HEK293 (cell line): ENCODE results near the gene HPD.

Experiments
- BCL6B ChIP-seq: fragments of 450-650 bp; formaldehyde crosslinking; IDR thresholded peaks from 2 replicates; pipeline ENCODE4 v1.5.1; 2017; ENCODE audit warnings: missing biosample characterization, missing genetic modification characterization
- GFI1B ChIP-seq: fragments of 450-650 bp; formaldehyde crosslinking; IDR thresholded peaks from 2 replicates; pipeline ENCODE4 v1.5.1; 2016; ENCODE audit warnings: missing biosample characterization, missing genetic modification characterization
- MEIS1 ChIP-seq: sonication (generic); formaldehyde crosslinking; IDR thresholded peaks from 2 replicates; pipeline ENCODE4 v1.8.1; 2022; ENCODE audit warnings: missing genetic modification reagents, mild to moderate bottlenecking, borderline replicate concordance
- PRDM10 ChIP-seq: fragments of 450-650 bp; formaldehyde crosslinking; IDR thresholded peaks from 2 replicates; pipeline ENCODE4 v1.5.1; 2016; ENCODE audit warnings: missing biosample characterization, missing genetic modification characterization
- ZBTB11 ChIP-seq: fragments of 450-650 bp; formaldehyde crosslinking; conservative IDR thresholded peaks from 2 replicates; pipeline ENCODE4 v1.5.1; 2016; ENCODE audit warnings: low read depth, missing biosample characterization, missing genetic modification characterization
- ZBTB26 ChIP-seq: fragments of 450-650 bp; formaldehyde crosslinking; optimal IDR thresholded peaks from 2 replicates; pipeline ENCODE3; 2016; ENCODE audit warnings: missing biosample characterization, mild to moderate bottlenecking, missing genetic modification characterization
- ZBTB44 ChIP-seq: fragments of 450-650 bp; IDR thresholded peaks from 2 replicates; pipeline ENCODE4 v1.5.1; 2018; ENCODE audit warnings: missing biosample characterization, mild to moderate bottlenecking, missing genetic modification characterization
- ZBTB8A ChIP-seq: fragments of 450-650 bp; formaldehyde crosslinking; IDR thresholded peaks from 2 replicates; pipeline ENCODE4 v1.5.1; 2016; ENCODE audit warnings: missing biosample characterization, missing genetic modification characterization
- ZEB2 ChIP-seq: fragments of 450-650 bp; formaldehyde crosslinking; IDR thresholded peaks from 2 replicates; pipeline ENCODE4 v1.5.1; 2016; ENCODE audit warnings: missing biosample characterization, missing genetic modification characterization
- ZIC2 ChIP-seq: fragments of 450-650 bp; formaldehyde crosslinking; IDR thresholded peaks from 2 replicates; pipeline ENCODE4 v1.5.1; 2016; ENCODE audit warnings: missing biosample characterization, missing genetic modification characterization
- ZNF10 ChIP-seq: fragments of 450-650 bp; formaldehyde crosslinking; IDR thresholded peaks from 2 replicates; pipeline ENCODE4 v1.5.1; 2017; ENCODE audit warnings: missing biosample characterization, missing genetic modification characterization
- ZNF19 ChIP-seq: fragments of 450-650 bp; formaldehyde crosslinking; IDR thresholded peaks from 2 replicates; pipeline ENCODE4; 2016; ENCODE audit warnings: missing biosample characterization, missing genetic modification characterization, low read depth
- ZNF202 ChIP-seq: fragments of 450-650 bp; formaldehyde crosslinking; IDR thresholded peaks from 2 replicates; pipeline ENCODE4 v1.5.1; 2016; ENCODE audit warnings: missing biosample characterization, missing genetic modification characterization, borderline replicate concordance
- ZNF211 ChIP-seq: fragments of 450-650 bp; formaldehyde crosslinking; IDR thresholded peaks from 2 replicates; pipeline ENCODE4 v1.5.1; 2016; ENCODE audit warnings: low read depth, missing biosample characterization, missing genetic modification characterization
- ZNF214 ChIP-seq: fragments of 450-650 bp; formaldehyde crosslinking; IDR thresholded peaks from 2 replicates; pipeline ENCODE4 v1.5.1; 2017; ENCODE audit warnings: missing biosample characterization, mild to moderate bottlenecking, missing genetic modification characterization, borderline replicate concordance
- ZNF280C ChIP-seq: fragments of 450-650 bp; formaldehyde crosslinking; IDR thresholded peaks from 2 replicates; pipeline ENCODE4 v1.5.1; 2016; ENCODE audit warnings: missing biosample characterization, missing genetic modification characterization
- ZNF311 ChIP-seq: fragments of 450-650 bp; formaldehyde crosslinking; IDR thresholded peaks from 2 replicates; pipeline ENCODE4 v1.5.1; 2017; ENCODE audit warnings: missing biosample characterization, missing genetic modification characterization, borderline replicate concordance
- ZNF324 ChIP-seq: fragments of 450-650 bp; formaldehyde crosslinking; IDR thresholded peaks from 2 replicates; pipeline ENCODE4 v1.5.1; 2016; ENCODE audit warnings: missing biosample characterization, missing genetic modification characterization
- ZNF404 ChIP-seq: fragments of 450-650 bp; formaldehyde crosslinking; IDR thresholded peaks from 2 replicates; pipeline ENCODE4 v1.5.1; 2017; ENCODE audit warnings: missing biosample characterization, missing genetic modification characterization
- ZNF768 ChIP-seq: fragments of 450-650 bp; formaldehyde crosslinking; IDR thresholded peaks from 2 replicates; pipeline ENCODE4 v1.5.1; 2018; ENCODE audit warnings: missing biosample characterization, mild to moderate bottlenecking, missing genetic modification characterization
- ZNF830 ChIP-seq: fragments of 450-650 bp; IDR thresholded peaks from 2 replicates; pipeline ENCODE4 v1.5.0; 2018; ENCODE audit warnings: missing biosample characterization, missing genetic modification characterization, low read depth, mild to moderate bottlenecking, moderate library complexity
- ZSCAN4 ChIP-seq: fragments of 450-650 bp; formaldehyde crosslinking; IDR thresholded peaks from 2 replicates; pipeline ENCODE4 v1.5.1; 2017; ENCODE audit warnings: missing biosample characterization, missing genetic modification characterization

The HPD gene

GRCh38 chr12:121800694-121801594, 57.7 kb downstream of the HPD start (continued):
- TF ChIP-seq ZSCAN4 (tag by site-specific recombination), result no peak
- TF ChIP-seq ZIC2, result no peak
- TF ChIP-seq ZBTB26 (tag by site-specific recombination), result peak; percentile 81
- no peak for TF ChIP-seq PRDM10
- no peak for TF ChIP-seq ZNF214 (tag by site-specific recombination)
- TF ChIP-seq ZBTB44, result no peak
- TF ChIP-seq ZNF19 (tag by site-specific recombination), result no peak
- TF ChIP-seq ZBTB11 (tag by site-specific recombination), result no peak
- TF ChIP-seq ZBTB8A, result peak; percentile 93
- TF ChIP-seq ZNF10 (tag by site-specific recombination), result no peak; the same call in 1 of the 2 replicates
- TF ChIP-seq ZNF211 (tag by site-specific recombination), result no peak
- no peak for TF ChIP-seq ZNF280C (tag by site-specific recombination)
- no peak for TF ChIP-seq ZNF324 (tag by site-specific recombination)
- no peak for TF ChIP-seq MEIS1 (CRISPR knock-in tag)
- no peak for TF ChIP-seq ZNF311 (tag by site-specific recombination)
- TF ChIP-seq ZNF768, result no peak
- no peak for TF ChIP-seq GFI1B
- TF ChIP-seq ZNF830 (tag by site-specific recombination), result no peak
- no peak for TF ChIP-seq ZNF202 (tag by site-specific recombination)
- no peak; the same call in none of the 2 replicates for TF ChIP-seq ZEB2 (tag by site-specific recombination)
- TF ChIP-seq ZNF404 (tag by site-specific recombination), result no peak
- 0 out of 2 replicates have a peak, but pooled peaks have one; percentile 24 for TF ChIP-seq BCL6B (tag by site-specific recombination)
